H1 (cell line): ENCODE results near the gene SLC30A10. TPM values are rescaled to one million over a fixed set of nuclear protein-coding genes. Genes with fewer than 3 reads are reported as not detected.

Experiments
- CTCF ChIA-PET: fragments of 300-600 bp; sonication (Branson Sonifier 250); formaldehyde crosslinking; loops from one replicate; lab custom pipeline; 2021; ENCODE audit not compliant: partially characterized antibody; lab: Charles Lee
- POLR2A ChIA-PET: fragments of 300-600 bp; sonication (Branson Sonifier 250); formaldehyde crosslinking; loops from one replicate; lab custom pipeline; 2021; ENCODE audit warnings: inconsistent platforms; ENCODE audit not compliant: partially characterized antibody; lab: Charles Lee
- DNase-seq, 2 experiments: peaks; one replicate each; pipeline versions ENCODE4 v3.0.0 to v3.0.0-alpha.2; 2010 to 2022; ENCODE audit warnings: low spot score in 2 of 2, low read depth in 1 of 2, mixed read lengths in 1 of 2
- FAIRE-seq: peaks from 2 replicates; lab custom pipeline; 2011; peaks lifted over from hg19 to GRCh38; lab: Jason Lieb, UNC
- H2AFZ ChIP-seq: 2 replicates; pipeline ENCODE4 v1.8.1; 2012; ENCODE audit warnings: low read length, inconsistent platforms
- H2AK5ac ChIP-seq: 2 replicates; pipeline ENCODE4 v1.6.1; 2013; ENCODE audit warnings: low read depth, low read length
- H2BK120ac ChIP-seq: replicated peaks from 2 replicates; pipeline ENCODE3; 2013; ENCODE audit warnings: low read depth, low read length, inconsistent platforms
- H2BK12ac ChIP-seq: 2 replicates; pipeline ENCODE4 v1.6.1; 2013; ENCODE audit warnings: low read depth, low read length
- H2BK15ac ChIP-seq: 2 replicates; pipeline ENCODE4 v1.6.1; 2013; ENCODE audit warnings: low read length
- H2BK20ac ChIP-seq: 2 replicates; pipeline ENCODE4 v1.6.1; 2013; ENCODE audit warnings: low read length
- H2BK5ac ChIP-seq: 2 replicates; pipeline ENCODE4 v1.6.1; 2013; ENCODE audit warnings: low read depth, low read length
- H3K14ac ChIP-seq: 2 replicates; pipeline ENCODE4 v1.6.1; 2013; ENCODE audit warnings: inconsistent platforms; ENCODE audit not compliant: insufficient read length
- H3K18ac ChIP-seq: 2 replicates; pipeline ENCODE4 v1.6.1; 2013; ENCODE audit warnings: low read length; ENCODE audit errors: extremely low read depth
- H3K23ac ChIP-seq: 2 replicates; pipeline ENCODE4 v1.6.1; 2013; ENCODE audit warnings: inconsistent platforms; ENCODE audit not compliant: insufficient read length
- H3K23me2 ChIP-seq: 2 replicates; pipeline ENCODE4 v1.6.1; 2013; ENCODE audit warnings: low read depth, low read length
- H3K27ac ChIP-seq: 2 replicates; pipeline ENCODE4 v1.6.1; 2011; ENCODE audit warnings: low read depth, low read length, inconsistent platforms
- H3K27me3 ChIP-seq, 4 experiments: replicated peaks in 1 of 4; 1 replicate in 1 of 4; 2 replicates in 3 of 4; pipeline versions ENCODE4 v1.6.1 to v1.8.1; 2011 to 2013; ENCODE audit warnings: low read length in 3 of 4, mild to moderate bottlenecking in 3 of 4, inconsistent platforms in 2 of 4, mixed read lengths in 2 of 4, moderate library complexity in 1 of 4; ENCODE audit not compliant: control insufficient read depth in 3 of 4, insufficient read depth in 3 of 4; ENCODE audit errors: extremely low read depth in 1 of 4
- H3K36me3 ChIP-seq, 4 experiments: 2 replicates each; pipeline versions ENCODE4 v1.6.1 to v1.8.1; 2011 to 2013; ENCODE audit warnings: mild to moderate bottlenecking in 4 of 4, low read length in 3 of 4, moderate library complexity in 2 of 4, control low read depth in 1 of 4, inconsistent platforms in 1 of 4; ENCODE audit not compliant: insufficient read depth in 4 of 4, control insufficient read depth in 2 of 4
- H3K4ac ChIP-seq: replicated peaks from 2 replicates; pipeline ENCODE3; 2013; ENCODE audit warnings: low read length, low read depth, mixed read lengths, inconsistent platforms; ENCODE audit not compliant: insufficient read length
- H3K4me1 ChIP-seq, 4 experiments: replicated peaks in 1 of 4; 1 replicate in 1 of 4; 2 replicates in 3 of 4; pipeline versions ENCODE4 v1.6.1 to v1.8.1; 2011 to 2013; ENCODE audit warnings: low read length in 3 of 4, inconsistent platforms in 2 of 4, mixed read lengths in 1 of 4; ENCODE audit not compliant: insufficient read depth in 4 of 4, control insufficient read depth in 3 of 4
- H3K4me2 ChIP-seq, 2 experiments: 2 replicates each; pipeline versions ENCODE4 v1.6.1 to v1.8.1; 2011 to 2013; ENCODE audit warnings: low read depth in 2 of 2, low read length in 2 of 2, control low read depth in 1 of 2, inconsistent platforms in 1 of 2, mild to moderate bottlenecking in 1 of 2; ENCODE audit not compliant: insufficient read depth in 1 of 2
- H3K4me3 ChIP-seq, 4 experiments: fragments of 200-600, 300-600 bp in 1 of 4; sonication (generic), shearing (Covaris generic), sonication (Bioruptor Twin) in 1 of 4; 2 replicates each; pipeline versions ENCODE4 v1.5.1 to v1.8.1; 2011 to 2016; ENCODE audit warnings: low read length in 4 of 4, low read depth in 3 of 4, control low read depth in 2 of 4, inconsistent platforms in 2 of 4, mild to moderate bottlenecking in 2 of 4, mixed read lengths in 1 of 4, moderate library complexity in 1 of 4; ENCODE audit not compliant: insufficient read depth in 2 of 4; ENCODE audit errors: extremely low read depth in 1 of 4
- H3K56ac ChIP-seq: replicated peaks from 2 replicates; pipeline ENCODE3; 2013; ENCODE audit warnings: low read depth, mild to moderate bottlenecking, mixed read lengths, low read length, inconsistent platforms; ENCODE audit not compliant: insufficient read length
- H3K79me1 ChIP-seq: 2 replicates; pipeline ENCODE4 v1.6.1; 2013; ENCODE audit warnings: low read depth, low read length, control low read depth
- H3K79me2 ChIP-seq, 2 experiments: 2 replicates each; pipeline versions ENCODE4 v1.6.1 to v1.8.1; 2012 to 2013; ENCODE audit warnings: low read length in 2 of 2, mild to moderate bottlenecking in 2 of 2, inconsistent platforms in 1 of 2; ENCODE audit not compliant: insufficient read depth in 2 of 2, control insufficient read depth in 1 of 2
- H3K9ac ChIP-seq, 4 experiments: replicated peaks in 1 of 4; 1 replicate in 1 of 4; 2 replicates in 3 of 4; pipeline versions ENCODE4 v1.6.1 to v1.8.1; 2011 to 2013; ENCODE audit warnings: low read depth in 3 of 4, low read length in 3 of 4, control low read depth in 2 of 4, mild to moderate bottlenecking in 2 of 4, moderate library complexity in 2 of 4, inconsistent platforms in 1 of 4; ENCODE audit errors: extremely low read depth in 1 of 4
- H3K9me3 ChIP-seq, 2 experiments: 2 replicates each; pipeline versions ENCODE4 v1.6.1 to v1.8.1; 2012 to 2013; ENCODE audit warnings: mild to moderate bottlenecking in 2 of 2, moderate library complexity in 2 of 2, control low read depth in 1 of 2, inconsistent platforms in 1 of 2, low read depth in 1 of 2, low read length in 1 of 2, mixed read lengths in 1 of 2; ENCODE audit not compliant: insufficient read depth in 2 of 2
- H4K20me1 ChIP-seq, 2 experiments: replicated peaks in 1 of 2; 2 replicates each; pipeline versions ENCODE3 to v1.8.1; 2011 to 2013; ENCODE audit warnings: inconsistent platforms in 2 of 2, low read length in 2 of 2, mild to moderate bottlenecking in 1 of 2; ENCODE audit not compliant: insufficient read depth in 2 of 2, control insufficient read depth in 1 of 2
- H4K5ac ChIP-seq: 2 replicates; pipeline ENCODE4 v1.6.1; 2013; ENCODE audit warnings: low read length, low read depth, mixed read lengths, inconsistent platforms; ENCODE audit not compliant: insufficient read length
- H4K8ac ChIP-seq: 2 replicates; pipeline ENCODE4 v1.8.0; 2013; ENCODE audit warnings: mild to moderate bottlenecking, moderate library complexity, low read length, inconsistent platforms; ENCODE audit not compliant: insufficient read depth; ENCODE audit errors: extremely low read depth
- H4K91ac ChIP-seq: replicated peaks from 2 replicates; pipeline ENCODE3; 2013; ENCODE audit warnings: low read length, mixed read lengths, inconsistent platforms; ENCODE audit not compliant: insufficient read length
- WGBS, 2 experiments: shearing (Covaris generic) in 1 of 2; methylation state at CpG; one replicate each; pipeline versions ENCODE4 v1.1.6 to v1.1.7; 2013 to 2015; ENCODE audit warnings: low lambda C conversion rate in 2 of 2, mixed read lengths in 2 of 2, inconsistent platforms in 1 of 2, low coverage in 1 of 2, missing lambda C conversion rate in 1 of 2; ENCODE audit not compliant: insufficient replicate concordance in 2 of 2, insufficient coverage in 1 of 2, insufficient read length in 1 of 2; ENCODE audit errors: extremely low coverage in 1 of 2, missing lambda C conversion rate in 1 of 2; 5-methylcytosine and 5-hydroxymethylcytosine counted together
- polyA plus RNA-seq, 7 experiments: library from polyadenylated mRNA; depleted of rRNA in 3 of 7; stranded (reverse) in 5 of 7; unstranded in 2 of 7; fragments of >200 nt in 5 of 7; fragments of 200-250 nt in 2 of 7; gene quantifications; 1 replicate in 5 of 7; 2 replicates in 1 of 7; 4 replicates in 1 of 7; pipeline versions ENCODE4 v1.2.1 to v1.2.3, GENCODE V29; 2011 to 2013; ENCODE audit warnings: missing spikeins in 2 of 7, mixed read lengths in 2 of 7
- total RNA-seq: library from RNA; stranded (reverse); fragmentation: NEBNext Ultra II Directional; extraction: Animal tissue kit (Norgen Biotek cat#: 25700); gene quantifications from 2 replicates; pipeline ENCODE4 v1.2.1, GENCODE V29; 2021

SLC30A10 gene
- total and polyA plus RNA-seq, 2 of the 8 experiments (the other 6 are each of a cell fraction or from before 2014, with no cell fraction given): 0.23 to 0.61 TPM

DNA sequence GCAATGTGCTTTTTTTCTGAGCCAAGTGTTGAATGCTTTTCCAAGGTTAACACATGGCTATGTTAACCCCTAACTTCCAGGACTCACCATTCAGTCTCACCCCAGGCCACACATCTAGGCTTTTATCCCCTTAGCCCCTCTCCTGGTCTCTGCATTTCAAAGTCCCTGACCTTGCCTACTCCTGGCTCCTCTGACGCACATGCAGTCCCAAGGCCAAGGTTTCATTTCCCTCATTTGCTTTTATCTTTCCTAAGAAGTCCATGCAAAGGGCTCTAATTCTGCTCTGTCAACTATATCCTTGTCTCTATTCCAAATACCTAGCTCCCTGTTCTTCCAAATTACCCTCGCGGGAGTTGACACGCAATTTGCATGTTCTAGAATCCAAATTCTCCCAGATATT lies 25.4 kb downstream of the SLC30A10 start:
- no peak overlapping the region for H2AK5ac ChIP-seq
- no peak overlapping the region for H4K8ac ChIP-seq
- H3K14ac ChIP-seq: no peak overlapping the region
- no peaks in the 10 kb centered on the region for H3K23me2 ChIP-seq
- H2BK5ac ChIP-seq: no peak overlapping the region
- H3K4me1 ChIP-seq: 0 out of 7 replicates have a peak, but pooled peaks cover 0 to 2% (median 0%) of the 10 kb centered on the region in 4 experiments
- H3K4ac ChIP-seq: no peak overlapping the region
- H2AFZ ChIP-seq: no peak overlapping the region
- ChIA-PET CTCF (no interaction called here), POLR2A (no interaction called here)
- no peak overlapping the region for H2BK15ac ChIP-seq
- no peaks in the 10 kb centered on the region for H3K36me3 ChIP-seq
- 85% methylated on average over 4 of the region's 4 CpGs; no CpG with 5 or more reads in 1 of the 2 experiments for WGBS, 2 experiments
- H3K56ac ChIP-seq: no peak overlapping the region
- H3K4me2 ChIP-seq: no peak overlapping the region
- no peak overlapping the region for H4K5ac ChIP-seq
- H3K9me3 ChIP-seq: no peaks in the 10 kb centered on the region
- no peak overlapping the region for H3K27ac ChIP-seq
- no peaks in the 10 kb centered on the region for H3K79me2 ChIP-seq
- H2BK120ac ChIP-seq: no peak overlapping the region
- no peak overlapping the region for H2BK12ac ChIP-seq
- H3K23ac ChIP-seq: no peak overlapping the region
- no peak overlapping the region for H3K18ac ChIP-seq
- no peak overlapping the region for H3K9ac ChIP-seq
- no peaks in the 10 kb centered on the region for H4K20me1 ChIP-seq
- no peak overlapping the region for H2BK20ac ChIP-seq
- H3K27me3 ChIP-seq: no peaks in the 10 kb centered on the region
- H4K91ac ChIP-seq: no peak overlapping the region
- no peaks in the 10 kb centered on the region for H3K79me1 ChIP-seq
- no peak overlapping the region for H3K4me3 ChIP-seq
- DNase-seq: no peak
- FAIRE-seq: no peak
